Neural cell (in vitro differentiated cells): ENCODE results near the gene LRCH1. TPM values are rescaled to one million over a fixed set of nuclear protein-coding genes. Genes with fewer than 3 reads are reported as not detected.

Experiments used
- H2AFZ ChIP-seq: fragments of 200-600, 300-800 bp; sonication (generic), shearing (Covaris generic); 2 replicates; pipeline ENCODE4 v1.6.0; 2014; ENCODE audit warnings: low read depth, mild to moderate bottlenecking, antibody characterized with exemption, low read length, moderate library complexity
- H3F3A ChIP-seq: fragments of 200-600 bp; shearing (Covaris generic); 2 replicates; pipeline ENCODE4 v1.6.1; 2016; ENCODE audit warnings: mild to moderate bottlenecking, moderate library complexity, mixed read lengths, antibody characterized with exemption, low read length; ENCODE audit not compliant: insufficient read depth, poor library complexity, severe bottlenecking
- H3K27ac ChIP-seq: fragments of 200-600, 300-800 bp; sonication (generic), shearing (Covaris generic); 2 replicates; pipeline ENCODE4 v1.5.1; 2014; ENCODE audit warnings: mild to moderate bottlenecking, low read length, moderate library complexity
- H3K27me3 ChIP-seq: fragments of 300-800, 200-600 bp; sonication (generic), shearing (Covaris generic); 2 replicates; pipeline ENCODE4 v1.6.0; 2014; ENCODE audit warnings: mild to moderate bottlenecking, low read depth, low read length, moderate library complexity; ENCODE audit not compliant: insufficient read depth
- H3K36me3 ChIP-seq: fragments of 300-800, 200-600 bp; sonication (generic), shearing (Covaris generic); 2 replicates; pipeline ENCODE4 v1.5.1; 2014; ENCODE audit warnings: mild to moderate bottlenecking, antibody characterized with exemption, low read length, moderate library complexity; ENCODE audit not compliant: insufficient read depth
- H3K4me2 ChIP-seq: fragments of 300-800, 200-600 bp; sonication (generic), shearing (Covaris generic); 2 replicates; pipeline ENCODE4 v1.6.0; 2014; ENCODE audit warnings: mild to moderate bottlenecking, low read length
- H3K4me3 ChIP-seq: fragments of 300-800, 200-600 bp; sonication (generic), shearing (Covaris generic); 2 replicates; pipeline ENCODE4 v1.5.1; 2014; ENCODE audit warnings: mild to moderate bottlenecking, low read length, moderate library complexity
- H3K79me2 ChIP-seq: fragments of 200-600 bp; shearing (Covaris generic); replicated peaks from 2 replicates; pipeline ENCODE4 v1.6.0; 2014; ENCODE audit warnings: mild to moderate bottlenecking, low read length, moderate library complexity; ENCODE audit not compliant: insufficient read depth
- H3K9ac ChIP-seq: fragments of 300-800, 200-600 bp; sonication (generic), shearing (Covaris generic); 2 replicates; pipeline ENCODE4 v1.6.1; 2016; ENCODE audit warnings: mild to moderate bottlenecking, low read length, mixed read lengths
- H3K9me2 ChIP-seq: fragments of 200-600 bp; shearing (Covaris generic); 2 replicates; pipeline ENCODE4 v1.6.1; 2016; ENCODE audit warnings: mild to moderate bottlenecking, low read length, mixed read lengths; ENCODE audit not compliant: insufficient read depth
- H3K9me3 ChIP-seq: fragments of 200-600, 300-800 bp; sonication (generic), shearing (Covaris generic); 2 replicates; pipeline ENCODE4 v1.6.1; 2016; ENCODE audit warnings: mild to moderate bottlenecking, mixed run types, low read length, moderate library complexity, mixed read lengths
- H4K20me1 ChIP-seq: fragments of 200-600 bp; shearing (Covaris generic); 2 replicates; pipeline ENCODE4 v1.6.1; 2016; ENCODE audit warnings: mild to moderate bottlenecking, mixed run types; ENCODE audit not compliant: insufficient read depth
- EP300 ChIP-seq: fragments of 450-650 bp; conservative IDR thresholded peaks from 2 replicates; pipeline ENCODE4 v1.6.1; 2014; ENCODE audit warnings: antibody characterized with exemption, mild to moderate bottlenecking, moderate library complexity; ENCODE audit not compliant: poor library complexity, severe bottlenecking
- EZH2 ChIP-seq: fragments of 200-600, 300-800 bp; shearing (Covaris generic), sonication (generic); IDR thresholded peaks from 2 replicates; pipeline ENCODE4 v1.6.1; 2014; ENCODE audit warnings: antibody characterized with exemption, low read length, borderline replicate concordance, mild to moderate bottlenecking; ENCODE audit not compliant: insufficient read depth, poor library complexity, severe bottlenecking
- MXI1 ChIP-seq: fragments of 450-650 bp; conservative IDR thresholded peaks from 2 replicates; pipeline ENCODE4 v1.6.1; 2014; ENCODE audit warnings: antibody characterized with exemption, mild to moderate bottlenecking; ENCODE audit not compliant: poor library complexity, severe bottlenecking
- POLR2AphosphoS5 ChIP-seq: IDR thresholded peaks from 2 replicates; pipeline ENCODE4 v1.6.1; 2012
- RAD21 ChIP-seq: fragments of 450-650 bp; conservative IDR thresholded peaks from 2 replicates; pipeline ENCODE4 v1.6.1; 2014; ENCODE audit warnings: antibody characterized with exemption, mild to moderate bottlenecking, moderate library complexity
- SMC3 ChIP-seq: fragments of 450-650 bp; conservative IDR thresholded peaks from 2 replicates; pipeline ENCODE4 v1.6.1; 2014; ENCODE audit warnings: antibody characterized with exemption, mild to moderate bottlenecking, moderate library complexity; ENCODE audit not compliant: poor library complexity
- TAF1 ChIP-seq: IDR thresholded peaks from 2 replicates; pipeline ENCODE4 v1.6.1; 2012; ENCODE audit warnings: low read depth
- polyA plus RNA-seq: library from polyadenylated mRNA; depleted of rRNA; stranded (reverse); fragments of >200 nt; gene quantifications from 2 replicates; pipeline ENCODE4 v1.2.3, GENCODE V29; 2014
- TF ChIP-seq, protein P1 (sequence below): IDR thresholded peaks from 2 replicates; pipeline ENCODE4 v1.6.1; 2012; ENCODE audit warnings: borderline replicate concordance
- TF ChIP-seq, protein P2 (sequence below): fragments of 450-650 bp; IDR thresholded peaks from 2 replicates; pipeline ENCODE4 v1.5.1; 2014; ENCODE audit warnings: antibody characterized with exemption, mild to moderate bottlenecking, moderate library complexity; ENCODE audit not compliant: poor library complexity, severe bottlenecking

The LRCH1 gene
- polyA plus RNA-seq, 1 donor from 2014 or later, result 15.4 TPM

DNA sequence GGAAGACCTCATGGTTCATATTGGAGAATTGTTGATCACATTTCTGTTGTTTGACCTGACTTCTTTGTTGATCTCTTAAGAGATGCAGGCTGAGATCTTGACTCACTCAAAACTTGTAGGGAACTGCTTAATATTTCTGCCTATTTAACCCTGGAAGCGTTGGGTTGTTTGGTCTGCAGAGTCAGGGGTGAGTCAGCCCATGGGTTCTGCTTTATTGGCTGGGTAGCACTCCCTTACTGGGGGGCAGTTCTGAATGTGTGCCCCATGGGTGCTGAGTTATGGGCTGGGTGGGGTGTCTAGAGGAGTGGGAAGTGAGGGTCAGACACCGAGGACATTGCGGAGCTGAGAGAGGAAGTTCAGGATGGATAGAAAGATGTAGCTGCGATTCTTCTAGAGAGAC lies 87.9 kb downstream of the LRCH1 start:
- H3F3A ChIP-seq, result no peaks in the 10 kb centered on the region
- H3K4me2 ChIP-seq, result no peak overlapping the region
- no peaks in the 10 kb centered on the region for H3K36me3 ChIP-seq
- no peak overlapping the region for H3K9ac ChIP-seq
- H3K9me2 ChIP-seq, result no peaks in the 10 kb centered on the region
- no peak for TF ChIP-seq MXI1
- H3K9me3 ChIP-seq, result no peaks in the 10 kb centered on the region
- H3K4me3 ChIP-seq, result no peak overlapping the region
- H4K20me1 ChIP-seq, result no peaks in the 10 kb centered on the region
- H3K27ac ChIP-seq, result no peak overlapping the region
- no peak overlapping the region for H2AFZ ChIP-seq
- H3K27me3 ChIP-seq, result no peaks in the 10 kb centered on the region
- no peaks in the 10 kb centered on the region for H3K79me2 ChIP-seq

DNA sequence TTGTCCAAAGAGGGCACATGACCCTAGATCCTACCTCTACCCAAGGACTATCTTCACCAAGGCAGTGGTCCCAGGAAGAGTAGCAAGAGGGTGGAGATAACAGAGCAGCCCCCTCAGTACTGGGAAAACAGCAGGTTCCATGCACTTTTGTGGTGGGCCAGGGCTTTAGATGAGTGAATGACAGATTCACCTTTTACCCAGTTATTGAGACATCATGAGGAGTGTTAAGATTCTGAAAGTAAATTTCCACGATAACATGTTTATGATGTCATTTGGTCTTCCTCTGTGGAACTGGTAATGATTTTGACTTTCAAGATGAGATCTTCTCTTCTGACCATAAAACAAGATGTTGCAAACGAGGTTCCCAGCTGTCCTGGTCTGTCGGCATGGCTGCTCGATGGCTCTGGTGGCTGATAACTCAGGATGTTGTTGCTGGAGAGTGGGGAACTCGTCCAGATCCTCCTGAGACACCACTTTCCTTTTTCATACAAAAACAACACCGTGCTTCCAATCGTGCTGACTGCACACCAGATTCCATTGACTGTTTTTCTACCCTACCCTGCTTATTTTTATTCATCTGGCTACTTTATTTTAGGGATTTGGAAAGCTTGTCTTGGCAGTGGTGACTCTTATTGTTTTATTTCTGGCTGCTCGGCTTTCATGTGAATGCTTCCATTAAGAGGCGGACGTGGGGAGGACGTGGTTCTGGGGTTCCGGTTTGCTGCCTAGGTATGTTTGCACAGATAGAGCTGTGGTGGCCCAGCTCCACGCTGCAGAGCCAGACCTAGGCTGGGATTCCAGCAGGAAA lies 88.5 kb downstream of the LRCH1 start:
- H4K20me1 ChIP-seq, result no peaks in the 10 kb centered on the region
- H3K36me3 ChIP-seq, result no peaks in the 10 kb centered on the region
- H3K9ac ChIP-seq, result no peak overlapping the region
- no peak overlapping the region for H2AFZ ChIP-seq
- no peak overlapping the region for H3K4me3 ChIP-seq
- H3K27me3 ChIP-seq, result no peaks in the 10 kb centered on the region
- H3F3A ChIP-seq, result no peaks in the 10 kb centered on the region
- TF ChIP-seq EP300, result no peak
- no peak for TF ChIP-seq RAD21
- TF ChIP-seq POLR2AphosphoS5, result no peak
- no peak for TF ChIP-seq SMC3
- H3K9me2 ChIP-seq, result no peaks in the 10 kb centered on the region
- H3K4me2 ChIP-seq, result no peak overlapping the region
- H3K9me3 ChIP-seq, result no peaks in the 10 kb centered on the region
- H3K27ac ChIP-seq, result no peak overlapping the region
- H3K79me2 ChIP-seq, result no peaks in the 10 kb centered on the region

DNA sequence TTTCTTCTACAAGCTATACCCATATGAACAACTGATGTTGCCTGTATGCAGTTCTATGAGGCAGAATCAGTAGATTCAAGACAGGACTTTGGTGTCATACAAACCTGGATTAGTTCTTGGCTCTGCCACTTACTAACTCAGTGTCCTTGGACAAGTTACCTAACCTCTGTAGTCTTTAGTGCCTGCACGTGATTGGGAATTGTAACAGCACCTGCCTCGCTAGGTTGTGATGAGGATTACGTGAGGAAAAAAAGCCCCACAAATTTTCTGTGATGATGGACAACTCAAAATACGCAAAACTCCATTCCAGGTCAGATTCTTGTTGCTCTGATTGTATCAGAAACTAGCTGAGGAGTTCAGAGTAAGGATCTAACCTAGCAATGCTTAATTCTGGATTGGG lies 89.3 kb downstream of the LRCH1 start:
- Histone ChIP-seq H3F3A (no peaks in the 10 kb centered on the region), H3K27ac (no peak overlapping the region), H3K36me3 (no peaks in the 10 kb centered on the region), H3K79me2 (no peaks in the 10 kb centered on the region), H3K4me2 (no peak overlapping the region), H3K9me2 (no peaks in the 10 kb centered on the region), H2AFZ (no peak overlapping the region), H3K9me3 (no peaks in the 10 kb centered on the region), H3K9ac (no peak overlapping the region), H4K20me1 (no peaks in the 10 kb centered on the region), H3K4me3 (no peak overlapping the region), H3K27me3 (no peaks in the 10 kb centered on the region)
- no peak for TF ChIP-seq EZH2
- no peak for TF ChIP-seq RAD21
- TF ChIP-seq POLR2AphosphoS5, result no peak
- TF ChIP-seq TAF1, result no peak
- TF ChIP-seq MXI1, result no peak
- TF ChIP-seq, protein P1, sequence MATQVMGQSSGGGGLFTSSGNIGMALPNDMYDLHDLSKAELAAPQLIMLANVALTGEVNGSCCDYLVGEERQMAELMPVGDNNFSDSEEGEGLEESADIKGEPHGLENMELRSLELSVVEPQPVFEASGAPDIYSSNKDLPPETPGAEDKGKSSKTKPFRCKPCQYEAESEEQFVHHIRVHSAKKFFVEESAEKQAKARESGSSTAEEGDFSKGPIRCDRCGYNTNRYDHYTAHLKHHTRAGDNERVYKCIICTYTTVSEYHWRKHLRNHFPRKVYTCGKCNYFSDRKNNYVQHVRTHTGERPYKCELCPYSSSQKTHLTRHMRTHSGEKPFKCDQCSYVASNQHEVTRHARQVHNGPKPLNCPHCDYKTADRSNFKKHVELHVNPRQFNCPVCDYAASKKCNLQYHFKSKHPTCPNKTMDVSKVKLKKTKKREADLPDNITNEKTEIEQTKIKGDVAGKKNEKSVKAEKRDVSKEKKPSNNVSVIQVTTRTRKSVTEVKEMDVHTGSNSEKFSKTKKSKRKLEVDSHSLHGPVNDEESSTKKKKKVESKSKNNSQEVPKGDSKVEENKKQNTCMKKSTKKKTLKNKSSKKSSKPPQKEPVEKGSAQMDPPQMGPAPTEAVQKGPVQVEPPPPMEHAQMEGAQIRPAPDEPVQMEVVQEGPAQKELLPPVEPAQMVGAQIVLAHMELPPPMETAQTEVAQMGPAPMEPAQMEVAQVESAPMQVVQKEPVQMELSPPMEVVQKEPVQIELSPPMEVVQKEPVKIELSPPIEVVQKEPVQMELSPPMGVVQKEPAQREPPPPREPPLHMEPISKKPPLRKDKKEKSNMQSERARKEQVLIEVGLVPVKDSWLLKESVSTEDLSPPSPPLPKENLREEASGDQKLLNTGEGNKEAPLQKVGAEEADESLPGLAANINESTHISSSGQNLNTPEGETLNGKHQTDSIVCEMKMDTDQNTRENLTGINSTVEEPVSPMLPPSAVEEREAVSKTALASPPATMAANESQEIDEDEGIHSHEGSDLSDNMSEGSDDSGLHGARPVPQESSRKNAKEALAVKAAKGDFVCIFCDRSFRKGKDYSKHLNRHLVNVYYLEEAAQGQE, result no peak
- no peak for TF ChIP-seq EP300
- TF ChIP-seq SMC3, result no peak
- TF ChIP-seq, protein P2, sequence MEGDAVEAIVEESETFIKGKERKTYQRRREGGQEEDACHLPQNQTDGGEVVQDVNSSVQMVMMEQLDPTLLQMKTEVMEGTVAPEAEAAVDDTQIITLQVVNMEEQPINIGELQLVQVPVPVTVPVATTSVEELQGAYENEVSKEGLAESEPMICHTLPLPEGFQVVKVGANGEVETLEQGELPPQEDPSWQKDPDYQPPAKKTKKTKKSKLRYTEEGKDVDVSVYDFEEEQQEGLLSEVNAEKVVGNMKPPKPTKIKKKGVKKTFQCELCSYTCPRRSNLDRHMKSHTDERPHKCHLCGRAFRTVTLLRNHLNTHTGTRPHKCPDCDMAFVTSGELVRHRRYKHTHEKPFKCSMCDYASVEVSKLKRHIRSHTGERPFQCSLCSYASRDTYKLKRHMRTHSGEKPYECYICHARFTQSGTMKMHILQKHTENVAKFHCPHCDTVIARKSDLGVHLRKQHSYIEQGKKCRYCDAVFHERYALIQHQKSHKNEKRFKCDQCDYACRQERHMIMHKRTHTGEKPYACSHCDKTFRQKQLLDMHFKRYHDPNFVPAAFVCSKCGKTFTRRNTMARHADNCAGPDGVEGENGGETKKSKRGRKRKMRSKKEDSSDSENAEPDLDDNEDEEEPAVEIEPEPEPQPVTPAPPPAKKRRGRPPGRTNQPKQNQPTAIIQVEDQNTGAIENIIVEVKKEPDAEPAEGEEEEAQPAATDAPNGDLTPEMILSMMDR, result no peak
